Measurements from ENCODE around the gene TEX19.

- TF ChIP-seq ZNF8 (CRISPR knock-in tag; IDR thresholded peaks at IDR 0.05) (no peak), ESRRG (CRISPR knock-in tag; IDR thresholded peaks at IDR 0.05) (no peak), PATZ1 (CRISPR knock-in tag; IDR thresholded peaks at IDR 0.05; ENCODE audit: borderline replicate concordance) (no peak), SNAI2 (CRISPR knock-in tag; IDR thresholded peaks at IDR 0.05) (no peak), ARNTL (CRISPR knock-in tag; IDR thresholded peaks at IDR 0.05; ENCODE audit: borderline replicate concordance, low read depth) (no peak), CSDC2 (CRISPR knock-in tag; IDR thresholded peaks at IDR 0.05) (no peak), ZFP3 (CRISPR knock-in tag; IDR thresholded peaks at IDR 0.05) (no peak), OSR1 (CRISPR knock-in tag; IDR thresholded peaks at IDR 0.05) (no peak), ZNF70 (CRISPR knock-in tag; IDR thresholded peaks at IDR 0.05) (peak; percentile 86), GLIS3 (CRISPR knock-in tag; IDR thresholded peaks at IDR 0.05) (no peak)
Measured at GRCh38 chr17:82386255-82386831, 27.3 kb downstream of the TEX19 start.

Data from SK-N-SH treated with all-trans-retinoic acid at 6 μM for 48 hours (cell line).